Vagina (tissue), 2 donors: ENCODE results near the gene ASB3.

Experiments
- POLR2A ChIP-seq, 2 donors: fragments of 450-650 bp; IDR thresholded peaks; one replicate each; pipeline ENCODE4 v1.6.1; 2017; ENCODE audit warnings: antibody characterized with exemption in 2 of 2, mild to moderate bottlenecking in 2 of 2, moderate library complexity in 2 of 2
- POLR2AphosphoS5 ChIP-seq, 2 donors: sonication (generic); formaldehyde crosslinking; IDR thresholded peaks; one replicate each; pipeline ENCODE4 v1.9.0; 2017; ENCODE audit warnings: antibody characterized with exemption in 2 of 2, mild to moderate bottlenecking in 2 of 2, low read depth in 1 of 2; ENCODE audit not compliant: insufficient read depth in 1 of 2
- TF ChIP-seq, protein P1 (sequence below), 3 experiments: fragments of 450-650 bp in 2 of 3; fragments of 200-600 bp in 1 of 3; sonication (generic) in 1 of 3; IDR thresholded peaks; one replicate each; pipeline ENCODE4 v1.5.1; 2017 to 2019; ENCODE audit warnings: antibody characterized with exemption in 3 of 3, mild to moderate bottlenecking in 2 of 3, moderate library complexity in 2 of 3

DNA sequence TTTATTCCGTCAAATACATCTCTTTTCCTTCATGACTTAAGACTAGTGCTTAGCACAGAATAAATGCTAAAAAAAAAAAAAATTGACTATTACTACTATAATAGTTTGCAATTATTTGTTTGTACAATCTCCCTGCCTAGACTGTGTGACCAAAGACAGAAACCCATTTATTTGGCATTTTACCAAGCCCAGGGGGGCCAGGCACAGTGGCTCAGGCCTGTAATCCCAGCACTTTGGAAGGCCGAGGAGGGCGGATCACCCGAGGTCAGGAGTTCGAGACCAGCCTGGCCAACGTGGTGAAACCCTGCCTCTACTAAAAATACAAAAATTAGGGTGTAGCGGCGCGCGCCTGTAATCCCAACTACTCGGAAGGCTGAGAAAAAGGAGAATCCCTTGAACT lies 1.4 kb downstream of the ASB3 start:
- no peak for TF ChIP-seq POLR2AphosphoS5 (IDR thresholded peaks at IDR 0.05; ENCODE audit: insufficient read depth in 1 of 2, low read depth in 1 of 2)
- TF ChIP-seq, protein P1, sequence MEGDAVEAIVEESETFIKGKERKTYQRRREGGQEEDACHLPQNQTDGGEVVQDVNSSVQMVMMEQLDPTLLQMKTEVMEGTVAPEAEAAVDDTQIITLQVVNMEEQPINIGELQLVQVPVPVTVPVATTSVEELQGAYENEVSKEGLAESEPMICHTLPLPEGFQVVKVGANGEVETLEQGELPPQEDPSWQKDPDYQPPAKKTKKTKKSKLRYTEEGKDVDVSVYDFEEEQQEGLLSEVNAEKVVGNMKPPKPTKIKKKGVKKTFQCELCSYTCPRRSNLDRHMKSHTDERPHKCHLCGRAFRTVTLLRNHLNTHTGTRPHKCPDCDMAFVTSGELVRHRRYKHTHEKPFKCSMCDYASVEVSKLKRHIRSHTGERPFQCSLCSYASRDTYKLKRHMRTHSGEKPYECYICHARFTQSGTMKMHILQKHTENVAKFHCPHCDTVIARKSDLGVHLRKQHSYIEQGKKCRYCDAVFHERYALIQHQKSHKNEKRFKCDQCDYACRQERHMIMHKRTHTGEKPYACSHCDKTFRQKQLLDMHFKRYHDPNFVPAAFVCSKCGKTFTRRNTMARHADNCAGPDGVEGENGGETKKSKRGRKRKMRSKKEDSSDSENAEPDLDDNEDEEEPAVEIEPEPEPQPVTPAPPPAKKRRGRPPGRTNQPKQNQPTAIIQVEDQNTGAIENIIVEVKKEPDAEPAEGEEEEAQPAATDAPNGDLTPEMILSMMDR (IDR thresholded peaks at IDR 0.05), result no peak
- no peak for TF ChIP-seq POLR2A (IDR thresholded peaks at IDR 0.05)
